Neutrophil (primary cell): ENCODE measurements around the gene SHE.

Experiments used
- H3K27ac ChIP-seq: fragments of 200-600 bp; sonication (generic); 2 replicates; pipeline ENCODE4 v1.5.1; 2016; ENCODE audit warnings: mild to moderate bottlenecking, moderate library complexity
- H3K27me3 ChIP-seq: fragments of 200-600 bp; sonication (generic); 2 replicates; pipeline ENCODE4 v1.6.0; 2016; ENCODE audit warnings: mild to moderate bottlenecking
- H3K36me3 ChIP-seq: fragments of 200-600 bp; sonication (generic); 2 replicates; pipeline ENCODE4 v1.5.1; 2017
- H3K4me1 ChIP-seq, 2 experiments: fragments of 200-600 bp in 1 of 2; sonication (generic) in 1 of 2; 1 replicate in 1 of 2; 2 replicates in 1 of 2; pipeline versions ENCODE4 v1.5.1 to v1.6.1; 2013 to 2016; ENCODE audit warnings: low read depth in 1 of 2, low read length in 1 of 2, mild to moderate bottlenecking in 1 of 2, moderate library complexity in 1 of 2; ENCODE audit not compliant: control insufficient read depth in 1 of 2, insufficient read depth in 1 of 2
- H3K4me3 ChIP-seq, 2 experiments: fragments of 200-600 bp in 1 of 2; sonication (generic) in 1 of 2; 1 replicate in 1 of 2; 2 replicates in 1 of 2; pipeline ENCODE4 v1.5.1; 2013 to 2016; ENCODE audit warnings: low read depth in 1 of 2, low read length in 1 of 2, mild to moderate bottlenecking in 1 of 2, moderate library complexity in 1 of 2
- H3K9me3 ChIP-seq: fragments of 200-600 bp; sonication (generic); 2 replicates; pipeline ENCODE4 v1.5.1; 2016
- CTCF ChIP-seq: fragments of 200-600 bp; sonication (generic); IDR thresholded peaks from 2 replicates; pipeline ENCODE4 v1.5.1; 2016; ENCODE audit warnings: antibody characterized with exemption

Gene SHE

GRCh38 chr1:154476791-154477190 is 25.4 kb downstream of the SHE start:
- peaks cover 21 to 44% of the 10 kb centered on the region in 2 experiments for H3K4me1 ChIP-seq
- H3K27me3 ChIP-seq = no peaks in the 10 kb centered on the region
- no peaks in the 10 kb centered on the region for H3K9me3 ChIP-seq
- TF ChIP-seq CTCF = no peak
- H3K4me3 ChIP-seq = no peak overlapping the region
- H3K27ac ChIP-seq = peak overlapping the region; percentile 13
- no peaks in the 10 kb centered on the region for H3K36me3 ChIP-seq

- H3K27me3 ChIP-seq = no peaks in the 10 kb centered on the region
- peaks cover 29 to 52% of the 10 kb centered on the region in 2 experiments for H3K4me1 ChIP-seq
- peak overlapping the region; percentile 50 for H3K27ac ChIP-seq
- H3K36me3 ChIP-seq = peaks cover 4% of the 10 kb centered on the region
- no peak for TF ChIP-seq CTCF
- H3K9me3 ChIP-seq = no peaks in the 10 kb centered on the region
- no peak overlapping the region for H3K4me3 ChIP-seq
These were observed 27.4 kb downstream of the SHE start for GRCh38 chr1:154474802-154475201.

- H3K27me3 ChIP-seq = no peaks in the 10 kb centered on the region
- no peak for TF ChIP-seq CTCF
These were observed 30.9 kb downstream of the SHE start for GRCh38 chr1:154471304-154471703.

GRCh38 chr1:154469844-154470560 is 32.2 kb downstream of the SHE start:
- Histone ChIP-seq H3K27ac (peak overlapping the region; percentile 72), H3K9me3 (no peaks in the 10 kb centered on the region), H3K4me1 (peaks cover 24 to 42% of the 10 kb centered on the region in 2 experiments), H3K36me3 (peaks cover 47% of the 10 kb centered on the region), H3K4me3 (no peak overlapping the region), H3K27me3 (no peaks in the 10 kb centered on the region)
- no peak for TF ChIP-seq CTCF

More at GRCh38 chr1:154471304-154471703, 30.9 kb downstream of the SHE start:
- Histone ChIP-seq H3K9me3 (no peaks in the 10 kb centered on the region), H3K36me3 (peaks cover 34% of the 10 kb centered on the region), H3K4me1 (peaks cover 19 to 32% of the 10 kb centered on the region in 2 experiments), H3K4me3 (no peak overlapping the region), H3K27ac (peak overlapping the region; percentile 72)

GRCh38 chr1:154468535-154469250 is 33.5 kb downstream of the SHE start:
- peaks cover 56% of the 10 kb centered on the region for H3K36me3 ChIP-seq
- peak overlapping the region; percentile 72 for H3K27ac ChIP-seq
- peaks cover 26 to 39% of the 10 kb centered on the region in 2 experiments for H3K4me1 ChIP-seq
- H3K4me3 ChIP-seq = no peak overlapping the region
- H3K9me3 ChIP-seq = no peaks in the 10 kb centered on the region
- no peak for TF ChIP-seq CTCF
- no peaks in the 10 kb centered on the region for H3K27me3 ChIP-seq
